Neural progenitor cell (in vitro differentiated cells): ENCODE measurements around the gene SLC16A4. TPM values are rescaled to one million over a fixed set of nuclear protein-coding genes. Genes with fewer than 3 reads are reported as not detected.

Source experiments
- DNase-seq: peaks from one replicate; pipeline ENCODE4 v3.0.0-alpha.2; 2016; ENCODE audit warnings: low spot score
- H2AFZ ChIP-seq: fragments of 200-600 bp; sonication (generic); replicated peaks from 2 replicates; pipeline ENCODE4 v1.6.1; 2016; ENCODE audit warnings: antibody characterized with exemption
- H3F3A ChIP-seq: fragments of 200-600 bp; sonication (generic); 2 replicates; pipeline ENCODE4 v1.6.1; 2016; ENCODE audit warnings: antibody characterized with exemption, low read depth
- H3K27ac ChIP-seq: fragments of 200-600 bp; sonication (generic); 2 replicates; pipeline ENCODE4 v1.5.1; 2016; ENCODE audit warnings: mild to moderate bottlenecking
- H3K27me3 ChIP-seq: fragments of 200-600 bp; sonication (generic); 2 replicates; pipeline ENCODE4 v1.6.1; 2016; ENCODE audit warnings: mild to moderate bottlenecking, moderate library complexity
- H3K36me3 ChIP-seq: fragments of 200-600 bp; sonication (generic); 2 replicates; pipeline ENCODE4 v1.5.1; 2016
- H3K4me1 ChIP-seq: fragments of 200-600 bp; sonication (generic); 2 replicates; pipeline ENCODE4 v1.6.1; 2016; ENCODE audit warnings: mixed run types
- H3K4me2 ChIP-seq: fragments of 200-600 bp; sonication (generic); 2 replicates; pipeline ENCODE4 v1.6.1; 2016
- H3K4me3 ChIP-seq: fragments of 200-600 bp; sonication (generic); 2 replicates; pipeline ENCODE4 v1.5.1; 2016
- H3K79me2 ChIP-seq: fragments of 200-600 bp; sonication (generic); 2 replicates; pipeline ENCODE4 v1.6.1; 2016; ENCODE audit warnings: low read depth
- H3K9ac ChIP-seq: fragments of 200-600 bp; sonication (generic); 2 replicates; pipeline ENCODE4 v1.6.1; 2016
- H3K9me3 ChIP-seq: fragments of 200-600 bp; sonication (generic); 2 replicates; pipeline ENCODE4 v1.5.1; 2016; ENCODE audit warnings: low read depth
- H4K20me1 ChIP-seq: fragments of 200-600 bp; sonication (generic); 2 replicates; pipeline ENCODE4 v1.6.1; 2016; ENCODE audit warnings: low read depth
- H3K27ac Mint-ChIP-seq: 3 replicates; pipeline ENCODE4 v1.8.0; 2021; ENCODE audit warnings: mixed read lengths
- H3K27me3 Mint-ChIP-seq: 2 replicates; pipeline ENCODE4 v1.8.0; 2022; ENCODE audit warnings: low read depth, mild to moderate bottlenecking, inconsistent platforms, moderate library complexity, mixed read lengths; ENCODE audit not compliant: insufficient read depth
- H3K36me3 Mint-ChIP-seq: 3 replicates; pipeline ENCODE4 v1.8.0; 2021; ENCODE audit warnings: mixed read lengths
- H3K4me1 Mint-ChIP-seq: 3 replicates; pipeline ENCODE4 v1.8.0; 2021; ENCODE audit warnings: mixed read lengths
- H3K4me3 Mint-ChIP-seq: 3 replicates; pipeline ENCODE4 v1.8.0; 2021; ENCODE audit warnings: mild to moderate bottlenecking, moderate library complexity, mixed read lengths
- H3K9me3 Mint-ChIP-seq: 3 replicates; pipeline ENCODE4 v1.8.0; 2020; ENCODE audit warnings: mixed read lengths
- EZH2 ChIP-seq: fragments of 200-600 bp; sonication (generic); IDR thresholded peaks from 2 replicates; pipeline ENCODE4 v1.6.1; 2017; ENCODE audit warnings: antibody characterized with exemption, mild to moderate bottlenecking, moderate library complexity
- EZH2phosphoT487 ChIP-seq: fragments of 200-600 bp; sonication (generic); IDR thresholded peaks from 2 replicates; pipeline ENCODE4 v1.6.1; 2017; ENCODE audit warnings: antibody characterized with exemption
- total RNA-seq: library from RNA; depleted of rRNA; stranded (reverse); fragments of >200 nt; gene quantifications from 2 replicates; pipeline ENCODE4 v1.2.3, GENCODE V29; 2015; ENCODE audit warnings: low replicate concordance
- TF ChIP-seq, protein P1 (sequence below): fragments of 200-600 bp; sonication (generic); IDR thresholded peaks from 2 replicates; pipeline ENCODE4 v1.5.1; 2017; ENCODE audit warnings: antibody characterized with exemption, mild to moderate bottlenecking

SLC16A4 gene
- total RNA-seq, 1 donor from 2014 or later = 0.56 TPM

DNA sequence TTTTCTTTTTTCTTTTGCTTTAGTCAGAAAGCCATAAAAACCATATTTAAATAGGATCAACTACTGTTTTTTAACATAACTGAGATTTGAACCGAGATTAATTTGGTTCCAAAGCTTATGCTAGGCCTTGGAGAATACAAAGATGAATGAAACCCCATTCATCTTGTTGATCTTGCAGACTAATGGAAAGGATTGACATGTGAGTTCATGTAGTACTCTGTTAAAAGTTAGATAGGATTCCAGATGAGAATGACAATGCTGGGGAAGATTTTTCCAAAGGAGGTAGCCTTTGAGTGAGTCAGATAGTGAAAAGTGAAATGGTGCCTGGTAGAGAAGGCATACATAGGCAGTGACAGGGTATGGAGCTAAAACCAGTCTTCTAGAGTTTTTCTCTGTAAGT is 29.0 kb downstream of the SLC16A4 start:
- no peaks in the 10 kb centered on the region for H3K4me1 Mint-ChIP-seq
- Histone ChIP-seq H3K9me3 (no peaks in the 10 kb centered on the region), H3K4me3 (no peak overlapping the region), H3F3A (no peaks in the 10 kb centered on the region), H3K79me2 (peaks cover 96% of the 10 kb centered on the region), H4K20me1 (peaks cover 46% of the 10 kb centered on the region), H3K27me3 (no peaks in the 10 kb centered on the region), H3K9ac (no peak overlapping the region), H3K4me2 (no peak overlapping the region), H3K36me3 (peaks cover 16% of the 10 kb centered on the region), H3K4me1 (no peaks in the 10 kb centered on the region), H3K27ac (no peak overlapping the region), H2AFZ (no peak overlapping the region)
- no peak overlapping the region for H3K4me3 Mint-ChIP-seq
- peaks cover 26% of the 10 kb centered on the region for H3K36me3 Mint-ChIP-seq
- H3K9me3 Mint-ChIP-seq = no peaks in the 10 kb centered on the region
- no peak overlapping the region for H3K27ac Mint-ChIP-seq
- TF ChIP-seq EZH2phosphoT487 = no peak
- no peak for DNase-seq
- peaks cover 3% of the 10 kb centered on the region for H3K27me3 Mint-ChIP-seq

DNA sequence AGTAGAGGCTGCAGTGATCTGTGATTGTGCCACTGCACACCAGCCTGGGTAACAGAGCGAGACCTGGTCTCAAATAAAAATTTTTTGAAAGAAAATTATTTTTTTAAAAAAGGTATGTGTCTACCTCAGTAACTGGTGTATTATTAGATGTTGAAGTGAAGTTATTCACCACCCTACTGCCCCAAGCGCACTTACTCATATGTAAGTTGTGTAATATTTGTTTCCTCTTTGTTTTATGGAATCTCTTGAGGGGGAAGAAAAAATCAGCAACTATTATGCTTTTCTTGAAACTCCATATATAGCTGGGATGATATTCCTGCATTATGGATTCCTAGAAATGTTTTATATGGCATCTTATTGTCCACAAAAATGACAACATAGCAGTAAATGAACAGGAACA is 30.4 kb downstream of the SLC16A4 start:
- H3K9me3 ChIP-seq = no peaks in the 10 kb centered on the region
- H3K27ac ChIP-seq = no peak overlapping the region
- peaks cover under 1% of the 10 kb centered on the region for H3K27me3 Mint-ChIP-seq
- no peak overlapping the region for H3K27ac Mint-ChIP-seq
- no peak overlapping the region for H3K9ac ChIP-seq
- no peak overlapping the region for H2AFZ ChIP-seq
- TF ChIP-seq, protein P1, sequence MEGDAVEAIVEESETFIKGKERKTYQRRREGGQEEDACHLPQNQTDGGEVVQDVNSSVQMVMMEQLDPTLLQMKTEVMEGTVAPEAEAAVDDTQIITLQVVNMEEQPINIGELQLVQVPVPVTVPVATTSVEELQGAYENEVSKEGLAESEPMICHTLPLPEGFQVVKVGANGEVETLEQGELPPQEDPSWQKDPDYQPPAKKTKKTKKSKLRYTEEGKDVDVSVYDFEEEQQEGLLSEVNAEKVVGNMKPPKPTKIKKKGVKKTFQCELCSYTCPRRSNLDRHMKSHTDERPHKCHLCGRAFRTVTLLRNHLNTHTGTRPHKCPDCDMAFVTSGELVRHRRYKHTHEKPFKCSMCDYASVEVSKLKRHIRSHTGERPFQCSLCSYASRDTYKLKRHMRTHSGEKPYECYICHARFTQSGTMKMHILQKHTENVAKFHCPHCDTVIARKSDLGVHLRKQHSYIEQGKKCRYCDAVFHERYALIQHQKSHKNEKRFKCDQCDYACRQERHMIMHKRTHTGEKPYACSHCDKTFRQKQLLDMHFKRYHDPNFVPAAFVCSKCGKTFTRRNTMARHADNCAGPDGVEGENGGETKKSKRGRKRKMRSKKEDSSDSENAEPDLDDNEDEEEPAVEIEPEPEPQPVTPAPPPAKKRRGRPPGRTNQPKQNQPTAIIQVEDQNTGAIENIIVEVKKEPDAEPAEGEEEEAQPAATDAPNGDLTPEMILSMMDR = no peak
- TF ChIP-seq EZH2phosphoT487 (no peak), EZH2 (no peak)
- peaks cover 57% of the 10 kb centered on the region for H4K20me1 ChIP-seq
- no peak for DNase-seq
- peaks cover 26% of the 10 kb centered on the region for H3K36me3 ChIP-seq
- peaks cover 3% of the 10 kb centered on the region for H3K4me1 Mint-ChIP-seq
- no peaks in the 10 kb centered on the region for H3K4me1 ChIP-seq
- H3K4me3 Mint-ChIP-seq = no peak overlapping the region
- no peaks in the 10 kb centered on the region for H3K27me3 ChIP-seq
- peaks cover 24% of the 10 kb centered on the region for H3K36me3 Mint-ChIP-seq
- no peak overlapping the region for H3K4me3 ChIP-seq
- H3K4me2 ChIP-seq = no peak overlapping the region
- H3K79me2 ChIP-seq = peaks cover 97% of the 10 kb centered on the region
- no peaks in the 10 kb centered on the region for H3K9me3 Mint-ChIP-seq
- H3F3A ChIP-seq = no peaks in the 10 kb centered on the region

DNA sequence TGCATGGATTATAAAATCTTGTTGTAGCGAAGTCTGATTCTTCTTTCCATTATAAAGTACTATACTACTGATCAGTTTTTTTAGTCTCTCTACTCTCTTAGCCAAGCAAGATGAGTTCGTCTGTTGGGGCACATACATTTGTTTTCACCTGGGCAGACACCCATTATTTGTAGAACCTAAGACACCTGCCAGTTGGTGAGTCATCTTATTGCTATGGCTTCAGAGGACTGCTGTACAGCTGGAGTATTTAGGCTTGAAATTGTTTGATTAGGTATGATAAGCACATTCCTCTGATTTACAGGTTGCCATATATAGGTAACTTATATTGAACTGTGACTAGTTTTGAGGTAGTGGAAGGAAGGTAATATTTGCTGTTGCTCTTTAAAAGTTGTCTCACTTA is 34.4 kb downstream of the SLC16A4 start:
- Mint-ChIP-seq H3K27me3 (no peaks in the 10 kb centered on the region), H3K4me3 (no peak overlapping the region), H3K36me3 (peaks cover 14% of the 10 kb centered on the region), H3K4me1 (peaks cover 7% of the 10 kb centered on the region), H3K27ac (no peak overlapping the region), H3K9me3 (no peaks in the 10 kb centered on the region)
- Histone ChIP-seq H3K79me2 (peaks cover 98% of the 10 kb centered on the region), H3K4me1 (no peaks in the 10 kb centered on the region), H3K9ac (no peak overlapping the region), H3K4me3 (no peak overlapping the region), H3K36me3 (peaks cover 28% of the 10 kb centered on the region), H3K27me3 (no peaks in the 10 kb centered on the region), H3K4me2 (no peak overlapping the region), H3F3A (no peaks in the 10 kb centered on the region), H3K27ac (no peak overlapping the region), H4K20me1 (peaks cover 82% of the 10 kb centered on the region), H2AFZ (no peak overlapping the region), H3K9me3 (no peaks in the 10 kb centered on the region)
- no peak for DNase-seq
- no peak for TF ChIP-seq EZH2phosphoT487

DNA sequence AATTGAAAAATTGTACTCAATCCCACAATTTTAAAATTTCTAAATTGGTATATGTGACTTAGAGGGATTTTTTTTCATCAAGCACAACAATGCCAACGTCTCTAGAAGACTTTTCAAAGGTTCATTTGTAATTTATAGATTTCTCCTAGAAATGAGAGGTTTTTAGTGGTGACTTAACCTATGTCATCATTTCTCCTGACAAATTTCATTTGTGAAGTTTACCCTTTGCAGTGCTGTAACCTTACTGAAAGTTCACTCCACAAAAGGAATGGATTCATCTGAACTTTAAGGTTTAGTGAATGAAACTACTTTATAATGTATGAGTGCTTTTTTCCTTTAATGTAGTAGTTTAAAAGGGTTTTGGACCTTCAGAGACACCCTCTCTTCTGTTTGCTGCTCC is 35.5 kb downstream of the SLC16A4 start:
- no peaks in the 10 kb centered on the region for H3K27me3 ChIP-seq
- TF ChIP-seq, protein P1 = no peak
- TF ChIP-seq EZH2phosphoT487 (no peak), EZH2 (no peak)
- no peaks in the 10 kb centered on the region for H3K9me3 Mint-ChIP-seq
- H3K4me3 Mint-ChIP-seq = no peak overlapping the region
- peaks cover 8% of the 10 kb centered on the region for H3K4me1 ChIP-seq
- no peak overlapping the region for H3K4me3 ChIP-seq
- no peak for DNase-seq
- no peak overlapping the region for H3K4me2 ChIP-seq
- no peak overlapping the region for H3K27ac Mint-ChIP-seq
- no peaks in the 10 kb centered on the region for H3K9me3 ChIP-seq
- peaks cover 13% of the 10 kb centered on the region for H3K4me1 Mint-ChIP-seq
- H3K27me3 Mint-ChIP-seq = no peaks in the 10 kb centered on the region
- no peak overlapping the region for H2AFZ ChIP-seq
- H3F3A ChIP-seq = no peaks in the 10 kb centered on the region
- peaks cover 100% of the 10 kb centered on the region for H3K79me2 ChIP-seq
- peaks cover 26% of the 10 kb centered on the region for H3K36me3 ChIP-seq
- peaks cover 8% of the 10 kb centered on the region for H3K36me3 Mint-ChIP-seq
- H3K27ac ChIP-seq = no peak overlapping the region
- no peak overlapping the region for H3K9ac ChIP-seq
- peaks cover 92% of the 10 kb centered on the region for H4K20me1 ChIP-seq
